C4-2B (cell line): Measurements from ENCODE around the gene SLC8B1.

Source experiments
- H3K27ac ChIP-seq: fragments of 450-650 bp; 2 replicates; pipeline ENCODE4 v1.5.1; 2017
- CTCF ChIP-seq: fragments of 450-650 bp; conservative IDR thresholded peaks from 2 replicates; pipeline ENCODE4 v1.5.1; 2017; ENCODE audit warnings: mild to moderate bottlenecking
- ZFX ChIP-seq: fragments of 450-650 bp; IDR thresholded peaks from 2 replicates; pipeline ENCODE4 v1.6.1; 2017

SLC8B1 gene

GRCh38 chr12:113291586-113291985, 43.3 kb downstream of the SLC8B1 start:
- TF ChIP-seq ZFX, result no peak

GRCh38 chr12:113290506-113290905, 44.4 kb downstream of the SLC8B1 start:
- H3K27ac ChIP-seq, result no peak overlapping the region
- no peak for TF ChIP-seq CTCF
- TF ChIP-seq ZFX, result no peak

More at GRCh38 chr12:113291586-113291985, 43.3 kb downstream of the SLC8B1 start:
- H3K27ac ChIP-seq, result no peak overlapping the region

GRCh38 chr12:113289361-113289760, 45.5 kb downstream of the SLC8B1 start:
- TF ChIP-seq ZFX, result no peak
- no peak for TF ChIP-seq CTCF
- H3K27ac ChIP-seq, result no peak overlapping the region

- no peak for TF ChIP-seq CTCF
- TF ChIP-seq ZFX, result no peak
- no peak overlapping the region for H3K27ac ChIP-seq
Observed at GRCh38 chr12:113287899-113288282, 47.0 kb downstream of the SLC8B1 start.

- H3K27ac ChIP-seq, result no peak overlapping the region
- TF ChIP-seq CTCF (no peak), ZFX (no peak)
Observed at GRCh38 chr12:113287146-113287898, 47.6 kb downstream of the SLC8B1 start.

- TF ChIP-seq ZFX, result no peak
- no peak for TF ChIP-seq CTCF
- H3K27ac ChIP-seq, result no peak overlapping the region
Observed at GRCh38 chr12:113286712-113287111, 48.2 kb downstream of the SLC8B1 start.

GRCh38 chr12:113285679-113286610, 49.0 kb downstream of the SLC8B1 start:
- no peak overlapping the region for H3K27ac ChIP-seq
- no peak for TF ChIP-seq CTCF
- TF ChIP-seq ZFX, result no peak
